CD14-positive monocyte (primary cell): Measurements from ENCODE around the gene PTPRD. TPM values are rescaled to one million over a fixed set of nuclear protein-coding genes. Genes with fewer than 3 reads are reported as not detected.

Experiments
- DNase-seq, 3 donors: peaks; one replicate each; pipeline ENCODE4 v3.0.0-alpha.2; 2011 to 2022
- H2AFZ ChIP-seq: 2 replicates; pipeline ENCODE4 v1.6.0; 2012; ENCODE audit warnings: mild to moderate bottlenecking, low read depth, low read length, inconsistent platforms; ENCODE audit not compliant: insufficient read depth, poor library complexity, severe bottlenecking
- H3K27ac ChIP-seq, 2 donors: 1 replicate in 1 of 2; 2 replicates in 1 of 2; pipeline ENCODE4 v1.5.1; 2012 to 2013; ENCODE audit warnings: low read length in 2 of 2, control low read depth in 1 of 2, inconsistent platforms in 1 of 2, low read depth in 1 of 2, mild to moderate bottlenecking in 1 of 2
- H3K27me3 ChIP-seq, 2 donors: one replicate each; pipeline versions ENCODE4 v1.6.0 to v1.6.1; 2011 to 2013; ENCODE audit warnings: low read length in 2 of 2; ENCODE audit not compliant: control insufficient read depth in 2 of 2, insufficient read depth in 2 of 2
- H3K36me3 ChIP-seq, 2 donors: replicated peaks in 1 of 2; 1 replicate in 1 of 2; 2 replicates in 1 of 2; pipeline versions ENCODE4 v1.5.1 to v1.6.1; 2012 to 2013; ENCODE audit warnings: low read length in 2 of 2, control low read depth in 1 of 2, inconsistent platforms in 1 of 2, mild to moderate bottlenecking in 1 of 2; ENCODE audit not compliant: insufficient read depth in 2 of 2, control insufficient read depth in 1 of 2
- H3K4me1 ChIP-seq, 2 donors: 1 replicate in 1 of 2; 2 replicates in 1 of 2; pipeline versions ENCODE4 v1.5.1 to v1.6.1; 2012 to 2013; ENCODE audit warnings: low read length in 2 of 2, control low read depth in 1 of 2, inconsistent platforms in 1 of 2, mild to moderate bottlenecking in 1 of 2, moderate library complexity in 1 of 2; ENCODE audit not compliant: insufficient read depth in 2 of 2, control insufficient read depth in 1 of 2
- H3K4me2 ChIP-seq: replicated peaks from 2 replicates; pipeline ENCODE3; 2012; ENCODE audit warnings: low read length, moderate library complexity, mild to moderate bottlenecking; ENCODE audit not compliant: poor library complexity, severe bottlenecking; ENCODE audit errors: extremely low read depth
- H3K4me3 ChIP-seq, 3 experiments: fragments of 200-600 bp in 1 of 3; sonication (generic) in 1 of 3; replicated peaks in 1 of 3; 1 replicate in 2 of 3; 2 replicates in 1 of 3; pipeline ENCODE4 v1.5.1; 2011 to 2013; ENCODE audit warnings: low read length in 3 of 3, mild to moderate bottlenecking in 3 of 3, control low read depth in 2 of 3, low read depth in 2 of 3, inconsistent platforms in 1 of 3, moderate library complexity in 1 of 3
- H3K79me2 ChIP-seq: 2 replicates; pipeline ENCODE4 v1.6.0; 2012; ENCODE audit warnings: mild to moderate bottlenecking, control low read depth, inconsistent platforms, low read length, moderate library complexity; ENCODE audit not compliant: insufficient read depth
- H3K9ac ChIP-seq: 2 replicates; pipeline ENCODE4 v1.6.0; 2017; ENCODE audit warnings: low read length, mild to moderate bottlenecking; ENCODE audit not compliant: insufficient read depth, poor library complexity, severe bottlenecking
- H3K9me3 ChIP-seq, 2 donors: replicated peaks in 1 of 2; 1 replicate in 1 of 2; 2 replicates in 1 of 2; pipeline versions ENCODE4 v1.5.1 to v1.6.1; 2012 to 2013; ENCODE audit warnings: low read length in 2 of 2, control low read depth in 1 of 2; ENCODE audit not compliant: control insufficient read depth in 1 of 2, insufficient read depth in 1 of 2
- H4K20me1 ChIP-seq: 2 replicates; pipeline ENCODE4 v1.6.0; 2012; ENCODE audit warnings: mild to moderate bottlenecking, low read length, control low read depth, moderate library complexity; ENCODE audit not compliant: insufficient read depth
- H3K27ac Mint-ChIP-seq, 7 donors: one replicate each; pipeline ENCODE4 v1.8.0; 2020; ENCODE audit warnings: mild to moderate bottlenecking in 7 of 7, mixed read lengths in 7 of 7, moderate library complexity in 6 of 7, inconsistent platforms in 2 of 7
- H3K27me3 Mint-ChIP-seq, 3 donors: one replicate each; pipeline ENCODE4 v1.8.0; 2021 to 2022; ENCODE audit warnings: low read depth in 3 of 3, mild to moderate bottlenecking in 3 of 3, mixed read lengths in 3 of 3, moderate library complexity in 3 of 3, inconsistent platforms in 1 of 3
- H3K36me3 Mint-ChIP-seq, 2 donors: one replicate each; pipeline ENCODE4 v1.8.0; 2020; ENCODE audit warnings: mixed read lengths in 2 of 2, inconsistent platforms in 1 of 2, mild to moderate bottlenecking in 1 of 2
- H3K4me1 Mint-ChIP-seq: one replicate; pipeline ENCODE4 v1.8.0; 2020; ENCODE audit warnings: mild to moderate bottlenecking, mixed read lengths
- H3K4me3 Mint-ChIP-seq, 2 donors: one replicate each; pipeline ENCODE4 v1.8.0; 2020; ENCODE audit warnings: mild to moderate bottlenecking in 2 of 2, mixed read lengths in 2 of 2, moderate library complexity in 1 of 2
- H3K9me3 Mint-ChIP-seq, 7 donors: one replicate each; pipeline ENCODE4 v1.8.0; 2020 to 2022; ENCODE audit warnings: mixed read lengths in 7 of 7, mild to moderate bottlenecking in 6 of 7, moderate library complexity in 6 of 7, inconsistent platforms in 2 of 7
- CTCF ChIP-seq: fragments of 200-600 bp; IDR thresholded peaks from one replicate; pipeline ENCODE4 v1.8.0; 2022; ENCODE audit warnings: antibody characterized with exemption, mild to moderate bottlenecking
- WGBS: methylation state at CpG from one replicate; pipeline ENCODE4 v1.1.5; 2013; ENCODE audit warnings: missing lambda C conversion rate; ENCODE audit not compliant: insufficient coverage; 5-methylcytosine and 5-hydroxymethylcytosine counted together
- intact Hi-C, 2 donors: fragments of 100-400 bp; cut with micrococcal nuclease; formaldehyde crosslinking; loops; one replicate each; pipeline versions ENCODE4 v1.15.0 to v1.15.1; 2023
- polyA plus RNA-seq, 3 donors: library from polyadenylated mRNA; depleted of rRNA in 1 of 3; unstranded in 2 of 3; stranded (reverse) in 1 of 3; fragments of 300-500 nt in 2 of 3; fragments of >200 nt in 1 of 3; fragmentation: Illumina TruSeq in 2 of 3; gene quantifications; 1 replicate in 2 of 3; 2 replicates in 1 of 3; pipeline ENCODE4 v1.2.3, GENCODE V29; 2012 to 2021

The PTPRD gene
- polyA plus RNA-seq, 3 donors: not detected

- no CpG with 5 or more reads among the region's 2 CpGs for WGBS
- intact Hi-C loops: no loop called here
- peaks cover 15% of the 10 kb centered on the region for H3K4me1 Mint-ChIP-seq
- no peak for TF ChIP-seq CTCF
- peaks cover 0 to 2% (median 0%) of the 10 kb centered on the region in 3 donors for H3K27me3 Mint-ChIP-seq
- Histone ChIP-seq H3K79me2 (no peaks in the 10 kb centered on the region), H3K9ac (no peak overlapping the region), H3K27ac (no peak overlapping the region), H3K9me3 (no peaks in the 10 kb centered on the region), H3K36me3 (no peaks in the 10 kb centered on the region), H4K20me1 (no peaks in the 10 kb centered on the region), H3K4me3 (no peak overlapping the region), H3K27me3 (no peaks in the 10 kb centered on the region), H2AFZ (no peak overlapping the region), H3K4me2 (no peak overlapping the region), H3K4me1 (peaks cover 13 to 21% of the 10 kb centered on the region in 2 donors)
- no peak overlapping the region for H3K4me3 Mint-ChIP-seq
- H3K27ac Mint-ChIP-seq: no peak overlapping the region
- DNase-seq: no peak
- H3K36me3 Mint-ChIP-seq: no peaks in the 10 kb centered on the region
- peaks cover 0 to 2% (median 2%) of the 10 kb centered on the region in 7 donors for H3K9me3 Mint-ChIP-seq
Measured at GRCh38 chr9:8361364-8361763, 2251.4 kb downstream of the PTPRD start.

- H4K20me1 ChIP-seq: no peaks in the 10 kb centered on the region
- TF ChIP-seq CTCF: no peak
- no peak overlapping the region for H3K27ac Mint-ChIP-seq
- peaks cover 0 to 9% (median 2%) of the 10 kb centered on the region in 7 donors for H3K9me3 Mint-ChIP-seq
- peaks cover 0 to 2% (median 0%) of the 10 kb centered on the region in 3 donors for H3K27me3 Mint-ChIP-seq
- H3K4me2 ChIP-seq: no peak overlapping the region
- H3K4me3 ChIP-seq: no peak overlapping the region
- no peaks in the 10 kb centered on the region for H3K27me3 ChIP-seq
- no peaks in the 10 kb centered on the region for H3K79me2 ChIP-seq
- no peak overlapping the region for H3K27ac ChIP-seq
- no peaks in the 10 kb centered on the region for H3K4me1 ChIP-seq
- H3K36me3 ChIP-seq: no peaks in the 10 kb centered on the region
- H3K4me1 Mint-ChIP-seq: no peaks in the 10 kb centered on the region
- DNase-seq: no peak
- no peaks in the 10 kb centered on the region for H3K36me3 Mint-ChIP-seq
- H3K9me3 ChIP-seq: no peaks in the 10 kb centered on the region
- H3K4me3 Mint-ChIP-seq: no peak overlapping the region
- intact Hi-C loops: no loop called here
- no peak overlapping the region for H2AFZ ChIP-seq
- H3K9ac ChIP-seq: no peak overlapping the region
Measured at GRCh38 chr9:8356406-8356805, 2256.4 kb downstream of the PTPRD start.
